ENCODE measurements around the gene H1-8.

H1-8 gene

DNA sequence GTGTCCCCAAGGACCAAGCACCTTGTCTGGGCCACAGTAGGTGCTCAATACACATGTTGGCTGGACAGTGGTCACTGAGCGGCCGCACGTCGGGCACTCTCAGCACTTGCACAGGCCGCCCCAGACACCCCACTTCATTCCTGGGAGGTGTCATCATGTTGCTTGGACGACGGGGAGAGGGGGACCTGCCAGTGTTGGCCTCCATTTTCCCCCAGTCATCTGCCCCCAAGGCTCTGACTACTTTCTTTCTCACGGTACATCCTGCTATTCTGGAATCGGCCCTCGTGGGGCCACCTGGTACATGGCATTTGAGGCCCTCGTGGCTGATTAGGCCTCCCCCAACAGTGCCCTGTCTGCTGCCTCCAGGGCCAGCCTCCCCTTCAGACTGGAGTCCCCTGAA is 15.7 kb upstream of the H1-8 start:
- Histone ChIP-seq H3K36me3 (ENCODE audit: control insufficient read depth in 2 of 2, insufficient read depth in 1 of 2, low read length in 2 of 2) (no peaks in the 10 kb centered on the region), H3K27ac (ENCODE audit: extremely low read depth, low read depth, low read length) (no peak overlapping the region), H3K4me3 (ENCODE audit: low read depth, low read length) (no peak overlapping the region), H3K9me3 (ENCODE audit: control insufficient read depth, insufficient read depth, low read depth, low read length) (no peaks in the 10 kb centered on the region), H3K4me1 (ENCODE audit: control insufficient read depth, insufficient read depth, low read length) (no peaks in the 10 kb centered on the region)
- ChIA-PET CTCF (no interaction called here), POLR2A (no interaction called here)
- TF ChIP-seq ZNF37A (tag by site-specific recombination; IDR thresholded peaks at IDR 0.05) (no peak), ZSCAN30 (tag by site-specific recombination; IDR thresholded peaks at IDR 0.05) (no peak), YY2 (tag by site-specific recombination; IDR thresholded peaks at IDR 0.05) (no peak), ZNF473 (tag by site-specific recombination; IDR thresholded peaks at IDR 0.05) (no peak), KLF7 (tag by site-specific recombination; IDR thresholded peaks at IDR 0.05; ENCODE audit: borderline replicate concordance) (no peak), MZF1 (tag by site-specific recombination; IDR thresholded peaks at IDR 0.05; ENCODE audit: borderline replicate concordance) (no peak)
- TF ChIP-seq, protein P1, sequence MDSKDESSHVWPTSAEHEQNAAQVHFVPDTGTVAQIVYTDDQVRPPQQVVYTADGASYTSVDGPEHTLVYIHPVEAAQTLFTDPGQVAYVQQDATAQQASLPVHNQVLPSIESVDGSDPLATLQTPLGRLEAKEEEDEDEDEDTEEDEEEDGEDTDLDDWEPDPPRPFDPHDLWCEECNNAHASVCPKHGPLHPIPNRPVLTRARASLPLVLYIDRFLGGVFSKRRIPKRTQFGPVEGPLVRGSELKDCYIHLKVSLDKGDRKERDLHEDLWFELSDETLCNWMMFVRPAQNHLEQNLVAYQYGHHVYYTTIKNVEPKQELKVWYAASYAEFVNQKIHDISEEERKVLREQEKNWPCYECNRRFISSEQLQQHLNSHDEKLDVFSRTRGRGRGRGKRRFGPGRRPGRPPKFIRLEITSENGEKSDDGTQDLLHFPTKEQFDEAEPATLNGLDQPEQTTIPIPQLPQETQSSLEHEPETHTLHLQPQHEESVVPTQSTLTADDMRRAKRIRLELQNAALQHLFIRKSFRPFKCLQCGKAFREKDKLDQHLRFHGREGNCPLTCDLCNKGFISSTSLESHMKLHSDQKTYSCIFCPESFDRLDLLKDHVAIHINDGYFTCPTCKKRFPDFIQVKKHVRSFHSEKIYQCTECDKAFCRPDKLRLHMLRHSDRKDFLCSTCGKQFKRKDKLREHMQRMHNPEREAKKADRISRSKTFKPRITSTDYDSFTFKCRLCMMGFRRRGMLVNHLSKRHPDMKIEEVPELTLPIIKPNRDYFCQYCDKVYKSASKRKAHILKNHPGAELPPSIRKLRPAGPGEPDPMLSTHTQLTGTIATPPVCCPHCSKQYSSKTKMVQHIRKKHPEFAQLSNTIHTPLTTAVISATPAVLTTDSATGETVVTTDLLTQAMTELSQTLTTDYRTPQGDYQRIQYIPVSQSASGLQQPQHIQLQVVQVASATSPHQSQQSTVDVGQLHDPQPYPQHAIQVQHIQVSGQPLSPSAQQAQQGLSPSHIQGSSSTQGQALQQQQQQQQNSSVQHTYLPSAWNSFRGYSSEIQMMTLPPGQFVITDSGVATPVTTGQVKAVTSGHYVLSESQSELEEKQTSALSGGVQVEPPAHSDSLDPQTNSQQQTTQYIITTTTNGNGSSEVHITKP (tag by site-specific recombination; IDR thresholded peaks at IDR 0.05), result no peak
- TF ChIP-seq, protein P2, sequence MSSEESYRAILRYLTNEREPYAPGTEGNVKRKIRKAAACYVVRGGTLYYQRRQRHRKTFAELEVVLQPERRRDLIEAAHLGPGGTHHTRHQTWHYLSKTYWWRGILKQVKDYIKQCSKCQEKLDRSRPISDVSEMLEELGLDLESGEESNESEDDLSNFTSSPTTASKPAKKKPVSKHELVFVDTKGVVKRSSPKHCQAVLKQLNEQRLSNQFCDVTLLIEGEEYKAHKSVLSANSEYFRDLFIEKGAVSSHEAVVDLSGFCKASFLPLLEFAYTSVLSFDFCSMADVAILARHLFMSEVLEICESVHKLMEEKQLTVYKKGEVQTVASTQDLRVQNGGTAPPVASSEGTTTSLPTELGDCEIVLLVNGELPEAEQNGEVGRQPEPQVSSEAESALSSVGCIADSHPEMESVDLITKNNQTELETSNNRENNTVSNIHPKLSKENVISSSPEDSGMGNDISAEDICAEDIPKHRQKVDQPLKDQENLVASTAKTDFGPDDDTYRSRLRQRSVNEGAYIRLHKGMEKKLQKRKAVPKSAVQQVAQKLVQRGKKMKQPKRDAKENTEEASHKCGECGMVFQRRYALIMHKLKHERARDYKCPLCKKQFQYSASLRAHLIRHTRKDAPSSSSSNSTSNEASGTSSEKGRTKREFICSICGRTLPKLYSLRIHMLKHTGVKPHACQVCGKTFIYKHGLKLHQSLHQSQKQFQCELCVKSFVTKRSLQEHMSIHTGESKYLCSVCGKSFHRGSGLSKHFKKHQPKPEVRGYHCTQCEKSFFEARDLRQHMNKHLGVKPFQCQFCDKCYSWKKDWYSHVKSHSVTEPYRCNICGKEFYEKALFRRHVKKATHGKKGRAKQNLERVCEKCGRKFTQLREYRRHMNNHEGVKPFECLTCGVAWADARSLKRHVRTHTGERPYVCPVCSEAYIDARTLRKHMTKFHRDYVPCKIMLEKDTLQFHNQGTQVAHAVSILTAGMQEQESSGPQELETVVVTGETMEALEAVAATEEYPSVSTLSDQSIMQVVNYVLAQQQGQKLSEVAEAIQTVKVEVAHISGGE (tag by site-specific recombination; conservative IDR thresholded peaks at IDR 0.05; ENCODE audit: low read depth), result no peak

DNA sequence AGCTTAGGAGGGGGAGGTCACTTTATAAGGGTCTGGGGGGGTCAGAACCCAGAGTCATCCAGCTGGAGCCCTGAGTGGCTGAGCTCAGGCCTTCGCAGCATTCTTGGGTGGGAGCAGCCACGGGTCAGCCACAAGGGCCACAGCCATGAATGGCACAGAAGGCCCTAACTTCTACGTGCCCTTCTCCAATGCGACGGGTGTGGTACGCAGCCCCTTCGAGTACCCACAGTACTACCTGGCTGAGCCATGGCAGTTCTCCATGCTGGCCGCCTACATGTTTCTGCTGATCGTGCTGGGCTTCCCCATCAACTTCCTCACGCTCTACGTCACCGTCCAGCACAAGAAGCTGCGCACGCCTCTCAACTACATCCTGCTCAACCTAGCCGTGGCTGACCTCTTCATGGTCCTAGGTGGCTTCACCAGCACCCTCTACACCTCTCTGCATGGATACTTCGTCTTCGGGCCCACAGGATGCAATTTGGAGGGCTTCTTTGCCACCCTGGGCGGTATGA is 14.3 kb upstream of the H1-8 start, which contains the start of gene RHO:
TSS of gene RHO (plus strand) at position 51 of the 512 bp plus-strand sequence. CDS start at position 146, 95 bp downstream.
- Histone ChIP-seq H3K36me3 (ENCODE audit: control insufficient read depth in 2 of 2, insufficient read depth in 1 of 2, low read length in 2 of 2) (no peaks in the 10 kb centered on the region), H3K4me3 (ENCODE audit: low read depth, low read length) (no peak within 1 kb of the TSS), H3K4me1 (ENCODE audit: control insufficient read depth, insufficient read depth, low read length) (no peaks in the 10 kb centered on the region), H3K27ac (ENCODE audit: extremely low read depth, low read depth, low read length) (no peak within 1 kb of the TSS), H3K9me3 (ENCODE audit: control insufficient read depth, insufficient read depth, low read depth, low read length) (no peaks in the 10 kb centered on the region)
- POLR2A ChIA-PET, result no interaction called here
- CTCF ChIA-PET, result no interaction called here
- TF ChIP-seq, protein P3, sequence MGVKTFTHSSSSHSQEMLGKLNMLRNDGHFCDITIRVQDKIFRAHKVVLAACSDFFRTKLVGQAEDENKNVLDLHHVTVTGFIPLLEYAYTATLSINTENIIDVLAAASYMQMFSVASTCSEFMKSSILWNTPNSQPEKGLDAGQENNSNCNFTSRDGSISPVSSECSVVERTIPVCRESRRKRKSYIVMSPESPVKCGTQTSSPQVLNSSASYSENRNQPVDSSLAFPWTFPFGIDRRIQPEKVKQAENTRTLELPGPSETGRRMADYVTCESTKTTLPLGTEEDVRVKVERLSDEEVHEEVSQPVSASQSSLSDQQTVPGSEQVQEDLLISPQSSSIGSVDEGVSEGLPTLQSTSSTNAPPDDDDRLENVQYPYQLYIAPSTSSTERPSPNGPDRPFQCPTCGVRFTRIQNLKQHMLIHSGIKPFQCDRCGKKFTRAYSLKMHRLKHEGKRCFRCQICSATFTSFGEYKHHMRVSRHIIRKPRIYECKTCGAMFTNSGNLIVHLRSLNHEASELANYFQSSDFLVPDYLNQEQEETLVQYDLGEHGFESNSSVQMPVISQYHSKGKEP (tag by site-specific recombination; IDR thresholded peaks at IDR 0.05), result no peak
- no peak for TF ChIP-seq ZNF184 (tag by site-specific recombination; IDR thresholded peaks at IDR 0.05)
- TF ChIP-seq ZNF19 (tag by site-specific recombination; IDR thresholded peaks at IDR 0.05; ENCODE audit: low read depth), result no peak
- TF ChIP-seq KLF16 (tag by site-specific recombination; IDR thresholded peaks at IDR 0.05), result no peak
- TF ChIP-seq ZNF214 (tag by site-specific recombination; IDR thresholded peaks at IDR 0.05; ENCODE audit: borderline replicate concordance), result no peak
- no peak for TF ChIP-seq ZNF768 (tag by site-specific recombination; IDR thresholded peaks at IDR 0.05)
- no peak for TF ChIP-seq FEZF1 (tag by site-specific recombination; IDR thresholded peaks at IDR 0.05)
- TF ChIP-seq, protein P4, sequence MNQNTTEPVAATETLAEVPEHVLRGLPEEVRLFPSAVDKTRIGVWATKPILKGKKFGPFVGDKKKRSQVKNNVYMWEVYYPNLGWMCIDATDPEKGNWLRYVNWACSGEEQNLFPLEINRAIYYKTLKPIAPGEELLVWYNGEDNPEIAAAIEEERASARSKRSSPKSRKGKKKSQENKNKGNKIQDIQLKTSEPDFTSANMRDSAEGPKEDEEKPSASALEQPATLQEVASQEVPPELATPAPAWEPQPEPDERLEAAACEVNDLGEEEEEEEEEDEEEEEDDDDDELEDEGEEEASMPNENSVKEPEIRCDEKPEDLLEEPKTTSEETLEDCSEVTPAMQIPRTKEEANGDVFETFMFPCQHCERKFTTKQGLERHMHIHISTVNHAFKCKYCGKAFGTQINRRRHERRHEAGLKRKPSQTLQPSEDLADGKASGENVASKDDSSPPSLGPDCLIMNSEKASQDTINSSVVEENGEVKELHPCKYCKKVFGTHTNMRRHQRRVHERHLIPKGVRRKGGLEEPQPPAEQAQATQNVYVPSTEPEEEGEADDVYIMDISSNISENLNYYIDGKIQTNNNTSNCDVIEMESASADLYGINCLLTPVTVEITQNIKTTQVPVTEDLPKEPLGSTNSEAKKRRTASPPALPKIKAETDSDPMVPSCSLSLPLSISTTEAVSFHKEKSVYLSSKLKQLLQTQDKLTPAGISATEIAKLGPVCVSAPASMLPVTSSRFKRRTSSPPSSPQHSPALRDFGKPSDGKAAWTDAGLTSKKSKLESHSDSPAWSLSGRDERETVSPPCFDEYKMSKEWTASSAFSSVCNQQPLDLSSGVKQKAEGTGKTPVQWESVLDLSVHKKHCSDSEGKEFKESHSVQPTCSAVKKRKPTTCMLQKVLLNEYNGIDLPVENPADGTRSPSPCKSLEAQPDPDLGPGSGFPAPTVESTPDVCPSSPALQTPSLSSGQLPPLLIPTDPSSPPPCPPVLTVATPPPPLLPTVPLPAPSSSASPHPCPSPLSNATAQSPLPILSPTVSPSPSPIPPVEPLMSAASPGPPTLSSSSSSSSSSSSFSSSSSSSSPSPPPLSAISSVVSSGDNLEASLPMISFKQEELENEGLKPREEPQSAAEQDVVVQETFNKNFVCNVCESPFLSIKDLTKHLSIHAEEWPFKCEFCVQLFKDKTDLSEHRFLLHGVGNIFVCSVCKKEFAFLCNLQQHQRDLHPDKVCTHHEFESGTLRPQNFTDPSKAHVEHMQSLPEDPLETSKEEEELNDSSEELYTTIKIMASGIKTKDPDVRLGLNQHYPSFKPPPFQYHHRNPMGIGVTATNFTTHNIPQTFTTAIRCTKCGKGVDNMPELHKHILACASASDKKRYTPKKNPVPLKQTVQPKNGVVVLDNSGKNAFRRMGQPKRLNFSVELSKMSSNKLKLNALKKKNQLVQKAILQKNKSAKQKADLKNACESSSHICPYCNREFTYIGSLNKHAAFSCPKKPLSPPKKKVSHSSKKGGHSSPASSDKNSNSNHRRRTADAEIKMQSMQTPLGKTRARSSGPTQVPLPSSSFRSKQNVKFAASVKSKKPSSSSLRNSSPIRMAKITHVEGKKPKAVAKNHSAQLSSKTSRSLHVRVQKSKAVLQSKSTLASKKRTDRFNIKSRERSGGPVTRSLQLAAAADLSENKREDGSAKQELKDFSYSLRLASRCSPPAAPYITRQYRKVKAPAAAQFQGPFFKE (tag by site-specific recombination; IDR thresholded peaks at IDR 0.05; ENCODE audit: borderline replicate concordance), result no peak
- TF ChIP-seq SALL2 (tag by site-specific recombination; IDR thresholded peaks at IDR 0.05; ENCODE audit: borderline replicate concordance), result no peak
- TF ChIP-seq ZBTB17 (tag by site-specific recombination; IDR thresholded peaks at IDR 0.05), result no peak
- TF ChIP-seq ZNF239 (tag by site-specific recombination; IDR thresholded peaks at IDR 0.05), result no peak
- no peak for TF ChIP-seq ZNF10 (tag by site-specific recombination; IDR thresholded peaks at IDR 0.05)
- TF ChIP-seq ZNF510 (tag by site-specific recombination; IDR thresholded peaks at IDR 0.05; ENCODE audit: insufficient replicate concordance), result no peak
